ENCODE results near the gene FRG2C. TPM values are rescaled to one million over a fixed set of nuclear protein-coding genes. Genes with fewer than 3 reads are reported as not detected.
"Not testable (repeated sequence)": the region's sequence is repeated elsewhere in the genome, so short reads cannot be mapped to it uniquely, and the experiment has no call there.

Gene FRG2C
- total and polyA plus RNA-seq, 2 of the 4 experiments (the other 2 are of a cell fraction) = not detected

- H4K8ac ChIP-seq (ENCODE audit: low read depth in 2 of 2, low read length in 2 of 2); H3K4ac ChIP-seq (ENCODE audit: low read depth, low read length); H4K91ac ChIP-seq (ENCODE audit: insufficient read depth, low read depth, low read length); H3K27me3 ChIP-seq (ENCODE audit: control insufficient read depth, insufficient read depth, low read length); H2AK9ac ChIP-seq (replicated peaks; ENCODE audit: low read depth, low read length, poor library complexity); H3K4me3 ChIP-seq (ENCODE audit: insufficient read depth, low read depth, low read length); POLR2A ChIA-PET (ENCODE audit: unreplicated experiment); BruUV-seq (replicated peaks); H2AFZ ChIP-seq (replicated peaks; ENCODE audit: low read length, poor library complexity); H3K9ac ChIP-seq (ENCODE audit: low read depth, low read length); dilution Hi-C loops (cut with HindIII; ENCODE audit: low sequenced_read_pairs, unreplicated experiment); H2BK120ac ChIP-seq (ENCODE audit: low read depth, low read length); intact Hi-C loops (cut with micrococcal nuclease); H2BK15ac ChIP-seq (ENCODE audit: low read depth, low read length); H3K27ac ChIP-seq (ENCODE audit: insufficient read depth, low read length); H2BK20ac ChIP-seq (ENCODE audit: low read depth, low read length); H4K5ac ChIP-seq (ENCODE audit: low read depth, low read length); H3K9me1 ChIP-seq (ENCODE audit: insufficient read depth, low read length); H3K23ac ChIP-seq (ENCODE audit: low read depth, low read length); H2AK5ac ChIP-seq (ENCODE audit: low read depth, low read length); H3K79me1 ChIP-seq (ENCODE audit: low read depth in 1 of 2, low read length in 2 of 2); H3K4me1 ChIP-seq (ENCODE audit: control insufficient read depth, insufficient read depth, low read length); H3K9me3 ChIP-seq (ENCODE audit: control insufficient read depth, insufficient read depth, low read length); CTCF ChIA-PET; DNase-seq; H2BK5ac ChIP-seq (ENCODE audit: low read depth, low read length, poor library complexity, severe bottlenecking); H4K20me1 ChIP-seq (ENCODE audit: insufficient read depth, low read length); H3K14ac ChIP-seq (replicated peaks; ENCODE audit: low read depth, low read length); in situ Hi-C loops (cut with MboI; ENCODE audit: low sequenced_read_pairs); H3K18ac ChIP-seq (ENCODE audit: low read depth, low read length); H3K36me3 ChIP-seq (ENCODE audit: control insufficient read depth, insufficient read depth, low read length); H3K4me2 ChIP-seq (ENCODE audit: low read depth, low read length); H3K56ac ChIP-seq (ENCODE audit: extremely low read depth, insufficient read depth, low read length); ATAC-seq (ENCODE audit: low read depth): not testable (repeated sequence)
- no CpG with 5 or more reads among the region's 1 CpG for WGBS, 2 experiments (ENCODE audit: extremely low coverage in 2 of 2, insufficient read length in 1 of 2)
Measured at GRCh38 chr3:75683965-75684364, 19.8 kb downstream of the FRG2C start.

Data from IMR-90 (cell line).